NT2/D1 (cell line): ENCODE data around the gene TMEM61.
"Not testable (repeated sequence)": the region's sequence is repeated elsewhere in the genome, so short reads cannot be mapped to it uniquely, and the experiment has no call there.

Source experiments
- SUZ12 ChIP-seq: IDR thresholded peaks from 2 replicates; pipeline ENCODE4 v1.6.1; 2011; ENCODE audit not compliant: insufficient read length, insufficient read depth; ENCODE audit errors: extremely low read depth
- YY1 ChIP-seq: IDR thresholded peaks from 2 replicates; pipeline ENCODE4 v1.6.1; 2011; ENCODE audit not compliant: insufficient read length, insufficient read depth
- ZNF274 ChIP-seq: IDR thresholded peaks from 2 replicates; pipeline ENCODE4 v1.6.1; 2011; ENCODE audit warnings: mild to moderate bottlenecking, low read depth, low read length

DNA sequence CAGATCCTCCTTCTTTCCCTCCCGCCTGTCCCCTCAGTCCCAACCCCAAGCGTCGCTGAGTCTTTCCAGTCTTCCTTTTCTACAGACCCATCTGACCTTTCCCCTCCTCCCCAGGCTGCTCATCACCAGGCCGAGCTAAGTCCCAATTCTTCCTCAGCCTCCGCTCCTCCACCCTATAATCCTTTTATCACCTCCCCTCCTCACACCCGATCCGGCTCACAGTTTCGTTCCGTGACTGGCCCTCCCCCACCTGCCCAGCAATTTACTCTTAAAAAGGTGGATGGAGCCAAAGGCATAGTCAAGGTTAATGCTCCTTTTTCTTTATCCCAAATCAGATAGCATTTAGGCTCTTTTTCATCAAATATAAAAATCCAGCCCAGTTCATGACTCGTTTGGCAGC, 43.7 kb downstream of the TMEM61 start:
- not testable (repeated sequence) for TF ChIP-seq SUZ12, ZNF274, YY1
